ENCODE measurements around the gene LRRC4C.
"Not testable (repeated sequence)": the region's sequence is repeated elsewhere in the genome, so short reads cannot be mapped to it uniquely, and the experiment has no call there.

DNA sequence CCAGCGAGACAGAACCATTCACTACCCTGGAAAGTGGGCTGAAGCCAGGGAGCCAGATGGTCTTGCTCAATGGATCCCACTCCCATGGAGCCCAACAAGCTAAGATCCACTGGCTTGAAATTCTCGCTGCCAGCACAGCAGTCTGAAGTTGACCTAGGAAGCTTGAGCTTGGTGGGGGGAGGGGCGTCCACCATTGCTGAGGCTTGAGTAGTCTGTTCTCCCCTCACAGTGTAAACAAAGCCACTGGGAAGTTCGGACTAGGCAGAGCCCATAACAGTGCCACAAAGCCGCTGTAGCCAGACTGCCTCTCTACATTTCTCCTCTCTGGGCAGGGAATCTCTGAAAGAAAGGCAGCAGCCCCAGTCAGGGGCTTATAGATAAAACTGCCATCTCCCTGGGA lies 1266.9 kb downstream of the LRRC4C start:
- not testable (repeated sequence) for TF ChIP-seq CHD4 (IDR thresholded peaks at IDR 0.05)
- TF ChIP-seq, protein P1, sequence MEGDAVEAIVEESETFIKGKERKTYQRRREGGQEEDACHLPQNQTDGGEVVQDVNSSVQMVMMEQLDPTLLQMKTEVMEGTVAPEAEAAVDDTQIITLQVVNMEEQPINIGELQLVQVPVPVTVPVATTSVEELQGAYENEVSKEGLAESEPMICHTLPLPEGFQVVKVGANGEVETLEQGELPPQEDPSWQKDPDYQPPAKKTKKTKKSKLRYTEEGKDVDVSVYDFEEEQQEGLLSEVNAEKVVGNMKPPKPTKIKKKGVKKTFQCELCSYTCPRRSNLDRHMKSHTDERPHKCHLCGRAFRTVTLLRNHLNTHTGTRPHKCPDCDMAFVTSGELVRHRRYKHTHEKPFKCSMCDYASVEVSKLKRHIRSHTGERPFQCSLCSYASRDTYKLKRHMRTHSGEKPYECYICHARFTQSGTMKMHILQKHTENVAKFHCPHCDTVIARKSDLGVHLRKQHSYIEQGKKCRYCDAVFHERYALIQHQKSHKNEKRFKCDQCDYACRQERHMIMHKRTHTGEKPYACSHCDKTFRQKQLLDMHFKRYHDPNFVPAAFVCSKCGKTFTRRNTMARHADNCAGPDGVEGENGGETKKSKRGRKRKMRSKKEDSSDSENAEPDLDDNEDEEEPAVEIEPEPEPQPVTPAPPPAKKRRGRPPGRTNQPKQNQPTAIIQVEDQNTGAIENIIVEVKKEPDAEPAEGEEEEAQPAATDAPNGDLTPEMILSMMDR (IDR thresholded peaks at IDR 0.05 in 2 of 3, conservative IDR thresholded peaks at IDR 0.05 in 1 of 3; ENCODE audit: control insufficient read depth in 2 of 3, extremely low read depth in 1 of 3, insufficient read depth in 1 of 3, low read depth in 3 of 3, low read length in 3 of 3) = not testable (repeated sequence)
